ENCODE results near the gene DNAH14.

GRCh38 chr1:225361176-225361575 lies 431.7 kb downstream of the DNAH14 start:
- TF ChIP-seq GATA3 (IDR thresholded peaks at IDR 0.05; ENCODE audit: low read depth, low read length) (no peak), GATA2 (IDR thresholded peaks at IDR 0.05; ENCODE audit: low read depth, low read length) (no peak)
